GM12873 (cell line): ENCODE results near the gene FLNC.

Experiments used
- TF ChIP-seq, protein P1 (sequence below): IDR thresholded peaks from 2 replicates; pipeline ENCODE4 v1.5.1; 2012; ENCODE audit warnings: low read depth, mild to moderate bottlenecking, moderate library complexity, low read length, control low read depth; ENCODE audit not compliant: insufficient read depth; ENCODE audit errors: missing control alignments

The FLNC gene

DNA sequence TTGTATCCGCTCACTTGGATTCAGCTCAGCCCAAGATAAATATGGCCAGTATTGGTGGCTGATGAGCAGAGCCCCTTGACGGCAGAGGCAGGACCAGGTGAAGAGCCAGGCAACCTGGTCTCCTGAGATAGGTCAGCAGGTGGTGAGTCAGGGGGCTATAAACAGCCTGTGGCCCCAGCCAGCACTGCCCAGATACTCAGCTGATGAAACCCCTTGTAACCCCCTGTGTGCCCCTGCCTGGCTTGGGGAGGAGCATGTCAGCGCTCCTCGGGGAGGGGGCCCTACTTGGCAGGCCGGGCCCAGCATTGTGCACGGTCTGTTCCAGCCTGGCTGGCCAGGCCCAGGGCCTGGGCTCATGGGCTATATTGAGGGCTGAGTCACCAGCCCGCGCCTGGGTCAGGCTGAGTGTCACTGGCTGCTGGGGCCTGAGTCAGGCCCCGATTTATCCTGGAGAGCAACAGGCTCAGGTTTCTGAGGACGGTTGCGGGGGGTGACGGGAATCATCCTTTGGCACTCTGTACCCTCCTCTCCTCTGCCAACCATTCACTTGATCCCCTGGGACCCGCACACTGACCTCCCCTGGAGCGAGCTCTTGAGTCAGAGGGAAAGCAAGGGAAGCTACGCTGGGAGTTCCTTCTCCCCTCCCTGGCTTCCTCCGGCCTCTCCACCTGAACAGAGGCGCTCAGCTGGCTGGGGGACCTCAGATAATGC is 2.8 kb upstream of the FLNC start:
- TF ChIP-seq, protein P1, sequence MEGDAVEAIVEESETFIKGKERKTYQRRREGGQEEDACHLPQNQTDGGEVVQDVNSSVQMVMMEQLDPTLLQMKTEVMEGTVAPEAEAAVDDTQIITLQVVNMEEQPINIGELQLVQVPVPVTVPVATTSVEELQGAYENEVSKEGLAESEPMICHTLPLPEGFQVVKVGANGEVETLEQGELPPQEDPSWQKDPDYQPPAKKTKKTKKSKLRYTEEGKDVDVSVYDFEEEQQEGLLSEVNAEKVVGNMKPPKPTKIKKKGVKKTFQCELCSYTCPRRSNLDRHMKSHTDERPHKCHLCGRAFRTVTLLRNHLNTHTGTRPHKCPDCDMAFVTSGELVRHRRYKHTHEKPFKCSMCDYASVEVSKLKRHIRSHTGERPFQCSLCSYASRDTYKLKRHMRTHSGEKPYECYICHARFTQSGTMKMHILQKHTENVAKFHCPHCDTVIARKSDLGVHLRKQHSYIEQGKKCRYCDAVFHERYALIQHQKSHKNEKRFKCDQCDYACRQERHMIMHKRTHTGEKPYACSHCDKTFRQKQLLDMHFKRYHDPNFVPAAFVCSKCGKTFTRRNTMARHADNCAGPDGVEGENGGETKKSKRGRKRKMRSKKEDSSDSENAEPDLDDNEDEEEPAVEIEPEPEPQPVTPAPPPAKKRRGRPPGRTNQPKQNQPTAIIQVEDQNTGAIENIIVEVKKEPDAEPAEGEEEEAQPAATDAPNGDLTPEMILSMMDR, result no peak

DNA sequence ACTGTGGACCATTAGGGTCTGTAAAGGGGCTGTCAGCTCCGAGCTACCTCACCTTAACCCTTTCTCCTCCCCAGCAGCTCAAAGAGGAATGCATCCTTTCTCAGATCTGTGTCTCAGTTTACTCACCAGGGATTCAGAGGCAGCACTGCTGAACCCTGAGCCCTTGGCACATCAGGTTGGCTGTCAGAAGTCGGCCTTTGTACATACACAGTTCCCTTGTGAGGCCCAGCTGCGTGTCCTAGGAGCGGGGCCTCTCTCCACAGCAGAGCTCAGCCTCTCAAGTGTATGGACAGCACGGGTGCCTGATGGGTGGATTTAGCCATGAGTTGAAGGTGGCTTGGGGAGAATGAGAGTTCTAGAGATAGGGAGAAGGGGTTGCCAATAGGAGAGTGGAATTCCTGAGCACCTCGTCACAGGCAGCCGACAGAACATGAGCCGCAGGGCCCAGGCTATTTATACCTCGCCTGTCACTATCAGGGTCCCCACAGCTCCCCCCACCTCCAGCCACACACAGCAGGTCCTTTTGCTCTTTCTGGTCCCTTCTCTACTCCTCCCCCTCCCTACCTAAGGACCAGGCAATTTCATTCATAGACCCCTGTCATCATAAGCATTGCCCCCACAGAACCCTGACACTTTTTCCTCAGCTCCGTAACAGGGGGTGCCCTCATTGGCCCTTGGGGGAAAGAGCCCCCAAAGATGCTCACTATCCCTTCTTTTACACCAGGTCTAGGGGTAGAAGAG is 2.1 kb upstream of the FLNC start:
- TF ChIP-seq, protein P1, result no peak

DNA sequence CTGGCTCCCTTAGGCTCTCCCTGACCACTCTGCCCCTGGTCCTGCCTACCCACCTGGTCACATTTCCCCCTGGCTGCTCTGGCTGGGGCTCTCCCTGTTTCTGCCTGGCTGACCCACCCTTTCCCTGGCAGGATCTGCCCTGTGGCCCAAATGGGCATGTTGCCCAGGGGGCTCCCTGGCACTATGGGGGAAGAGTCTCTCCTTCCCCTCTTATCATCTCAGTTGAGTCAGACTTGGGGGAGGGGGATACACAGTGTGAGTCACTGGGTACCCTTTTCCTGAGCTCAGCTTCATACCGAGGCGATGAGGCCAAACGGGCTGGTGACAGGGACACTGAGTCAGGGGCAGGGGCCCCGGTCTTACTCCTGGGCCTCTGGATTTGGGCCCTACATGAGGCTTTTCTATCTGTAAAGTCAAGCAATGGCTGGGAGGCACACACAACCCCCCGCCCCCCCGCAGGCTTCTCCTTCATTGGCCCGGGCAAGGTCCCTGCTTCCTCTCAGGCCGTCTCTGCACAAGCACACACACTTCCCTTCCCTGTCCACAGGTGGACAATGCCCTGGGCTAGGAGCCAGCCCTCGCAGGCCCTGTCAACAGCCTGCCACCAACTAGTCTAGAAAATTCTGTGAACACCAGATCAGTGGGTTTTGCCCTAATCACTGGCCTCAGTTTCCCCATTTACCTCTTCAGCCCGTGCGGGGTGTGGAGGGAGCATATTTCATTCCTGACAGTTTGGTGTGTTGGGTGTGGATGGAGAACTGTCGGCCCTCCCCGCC is 627 bp upstream of the FLNC start:
- TF ChIP-seq, protein P1, result no peak

DNA sequence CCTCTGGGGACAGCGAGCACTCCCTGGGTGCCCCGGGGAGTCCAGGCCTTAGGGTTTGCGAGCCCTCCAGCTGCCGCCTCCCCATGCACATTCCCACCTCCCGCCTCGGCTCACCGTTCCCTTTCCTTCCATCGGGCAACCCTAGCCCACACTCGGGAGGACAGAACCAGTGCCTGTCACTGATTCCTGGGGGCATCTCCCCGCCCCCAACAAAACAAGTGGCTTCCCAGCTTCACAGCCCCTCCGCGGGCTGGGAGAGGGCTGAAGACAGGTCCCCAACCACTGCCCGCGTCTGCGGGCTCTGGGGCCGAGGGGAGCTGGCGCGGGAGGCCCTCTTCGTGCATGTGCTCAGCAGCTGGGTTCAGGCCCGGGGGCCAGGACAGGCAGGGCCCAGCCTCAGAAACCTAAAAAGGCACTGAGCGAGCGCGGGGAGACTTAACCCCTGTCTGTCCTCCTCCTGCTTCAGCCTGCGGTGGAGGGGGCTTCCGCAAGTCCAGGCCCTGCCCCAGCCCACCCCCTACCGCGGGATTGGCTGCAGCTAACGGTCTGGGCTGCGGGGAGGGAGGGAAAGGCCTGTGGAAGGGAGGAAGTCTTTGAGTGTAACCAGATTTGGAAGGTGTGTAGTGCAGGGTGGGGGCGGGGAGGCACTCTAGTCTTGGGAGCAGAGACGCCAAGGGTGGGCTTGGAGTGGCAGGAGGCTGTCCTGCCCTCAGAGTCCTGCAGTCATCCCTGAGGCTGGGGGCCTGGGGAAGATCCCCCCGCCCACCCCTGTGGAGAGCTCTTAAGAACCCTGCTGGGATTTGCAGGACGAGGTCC is 1.2 kb downstream of the FLNC start:
- TF ChIP-seq, protein P1, result no peak

DNA sequence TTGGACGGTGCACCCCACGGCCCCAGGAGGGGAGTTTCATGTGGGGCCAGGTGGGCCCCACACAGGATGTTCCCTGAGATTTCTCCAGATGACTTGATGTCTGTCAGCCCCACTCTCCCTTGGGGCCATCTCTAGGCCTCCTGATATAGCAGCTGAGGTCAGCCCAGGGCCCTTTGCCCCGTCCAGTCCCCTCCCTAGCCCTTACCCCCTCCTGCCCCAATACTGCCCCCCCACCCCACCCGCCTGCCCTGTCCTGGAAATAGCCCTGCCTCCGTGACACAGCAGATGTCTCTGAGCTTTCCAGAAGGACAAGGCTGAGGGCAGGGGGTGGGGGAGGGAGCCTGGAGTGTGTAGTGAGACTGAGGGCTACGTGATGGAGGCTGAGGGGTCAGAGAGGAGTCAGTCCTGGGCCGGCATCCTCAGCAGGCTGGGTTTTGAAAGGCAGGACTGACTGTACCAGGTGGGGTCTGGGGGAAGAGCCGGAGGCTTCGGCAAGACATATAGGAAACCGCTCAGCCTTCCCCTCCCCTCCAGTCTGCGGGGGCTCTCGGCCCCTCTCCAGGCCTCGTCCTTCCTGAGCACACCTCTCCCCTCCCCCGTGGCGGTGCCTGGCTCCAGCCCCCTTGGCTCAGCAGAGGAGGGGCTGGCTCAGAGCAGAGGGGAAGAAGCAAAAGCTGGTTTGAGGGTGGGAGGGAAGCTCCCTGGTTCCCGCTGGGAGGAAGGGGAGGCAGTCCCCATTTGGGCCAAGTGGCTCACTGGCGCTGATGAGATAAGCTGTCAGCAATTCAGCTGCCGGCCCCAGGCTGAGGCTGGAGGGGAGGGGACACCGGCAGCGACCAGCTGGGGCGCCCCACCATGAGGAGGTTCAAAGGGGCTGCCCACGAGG is 2.0 kb downstream of the FLNC start:
- TF ChIP-seq, protein P1, result no peak

DNA sequence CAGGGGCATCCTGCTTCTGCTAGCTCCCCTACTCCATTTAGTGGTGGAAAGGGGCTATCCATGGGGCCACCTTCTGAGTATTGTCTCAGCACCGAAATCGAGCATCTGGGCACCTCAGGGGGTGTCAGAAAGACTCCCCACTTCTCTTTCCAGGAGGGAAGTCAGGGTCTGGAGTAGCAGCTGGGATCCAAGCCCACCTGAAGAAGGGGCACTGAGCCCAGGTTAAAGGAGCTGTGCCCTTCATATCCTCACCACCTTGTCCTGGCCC is 2.6 kb downstream of the FLNC start:
- TF ChIP-seq, protein P1, result no peak
